Fibroblast of the aortic adventitia (primary cell): ENCODE measurements around the gene SMOC2. TPM values are rescaled to one million over a fixed set of nuclear protein-coding genes. Genes with fewer than 3 reads are reported as not detected.

Experiments
- DNase-seq: peaks from one replicate; pipeline ENCODE4 v3.0.0-alpha.2; 2010; ENCODE audit warnings: low read depth
- H3K4me3 ChIP-seq: 2 replicates; pipeline ENCODE4 v1.5.1; 2011; ENCODE audit warnings: low read depth, mild to moderate bottlenecking, control low read depth, low read length, moderate library complexity
- CTCF ChIP-seq: IDR thresholded peaks from 2 replicates; pipeline ENCODE4 v1.5.1; 2011; ENCODE audit warnings: mild to moderate bottlenecking, low read length, control low read depth, inconsistent platforms; ENCODE audit not compliant: insufficient read depth
- total RNA-seq: library from RNA; depleted of rRNA; stranded (reverse); fragments of >200 nt; gene quantifications from 2 replicates; pipeline ENCODE4 v1.2.3, GENCODE V29; 2012; ENCODE audit warnings: low replicate concordance

Gene SMOC2
- total RNA-seq, 1 donor = 0.09 TPM

DNA sequence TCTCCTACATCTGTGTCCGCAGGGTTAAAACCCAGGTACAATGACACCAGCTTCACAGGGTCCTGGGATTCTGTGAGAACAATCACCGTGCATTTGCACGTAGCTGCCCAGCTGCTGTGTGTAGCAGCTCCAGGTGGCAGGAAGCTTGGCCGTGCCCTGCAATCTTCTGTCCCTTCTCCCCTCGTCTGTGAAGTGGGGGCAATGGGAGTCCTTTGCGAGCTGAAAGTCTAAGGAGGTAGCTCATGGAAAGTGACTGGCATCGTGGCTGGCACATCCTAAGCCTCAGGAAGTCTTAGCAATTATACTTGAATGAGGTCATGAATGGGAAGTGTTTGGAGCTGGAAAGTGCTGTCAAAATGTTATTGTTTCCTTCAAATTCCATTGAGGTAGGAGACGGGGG lies 137.1 kb downstream of the SMOC2 start:
- TF ChIP-seq CTCF = no peak
- no peak for DNase-seq

GRCh38 chr6:168581236-168581635 lies 140.3 kb downstream of the SMOC2 start:
- TF ChIP-seq CTCF = no peak
- no peak overlapping the region for H3K4me3 ChIP-seq
- no peak for DNase-seq

More for the DNA sequence above, 137.1 kb downstream of the SMOC2 start:
- H3K4me3 ChIP-seq = no peak overlapping the region

- DNase-seq = no peak
- no peak for TF ChIP-seq CTCF
These were observed 140.7 kb downstream of the SMOC2 start for GRCh38 chr6:168581706-168582105.

DNA sequence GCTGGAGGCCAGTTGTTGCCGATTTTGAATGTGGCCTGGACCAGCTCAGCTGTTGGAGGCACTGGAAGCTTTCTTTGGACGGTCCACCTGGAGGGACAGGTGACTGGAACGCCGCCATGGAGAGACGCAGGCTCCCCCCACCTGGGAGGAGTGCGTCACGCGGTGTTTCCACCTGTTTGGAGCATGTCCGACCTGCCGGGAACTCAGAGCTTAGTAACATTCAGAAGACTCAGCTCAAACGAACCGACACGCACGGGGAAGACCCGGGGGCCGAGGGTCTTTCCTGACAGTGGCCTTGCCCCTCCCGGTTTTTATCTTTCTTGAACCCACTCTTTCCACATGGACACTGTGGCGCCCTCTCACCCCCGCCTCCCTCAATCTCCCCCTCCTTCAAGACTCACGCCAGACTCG lies 141.6 kb downstream of the SMOC2 start:
- DNase-seq = no peak
- no peak for TF ChIP-seq CTCF
- H3K4me3 ChIP-seq = no peak overlapping the region

More at GRCh38 chr6:168581706-168582105, 140.7 kb downstream of the SMOC2 start:
- no peak overlapping the region for H3K4me3 ChIP-seq

DNA sequence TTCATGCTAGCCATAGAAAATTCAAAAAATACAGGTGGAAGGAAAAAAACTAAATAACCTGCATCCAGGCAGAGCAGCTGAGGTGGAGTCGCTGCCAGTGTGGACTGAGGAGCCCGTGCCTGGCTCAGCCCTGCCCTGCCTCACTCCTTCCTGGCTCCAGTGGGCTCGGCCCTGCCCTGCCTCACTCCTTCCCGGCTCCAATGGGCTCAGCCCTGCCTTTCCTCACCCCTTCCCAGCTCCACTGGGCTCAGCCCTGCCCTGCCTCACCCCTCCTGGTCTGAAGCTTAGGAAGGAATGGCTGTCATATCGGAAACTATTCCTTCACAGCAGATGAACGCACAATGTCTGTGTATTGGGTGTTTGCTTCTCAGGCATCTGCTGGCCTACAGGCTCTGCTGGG lies 142.1 kb downstream of the SMOC2 start:
- no peak for DNase-seq
- no peak overlapping the region for H3K4me3 ChIP-seq
- no peak for TF ChIP-seq CTCF

- no peak for DNase-seq
- H3K4me3 ChIP-seq = no peak overlapping the region
- no peak for TF ChIP-seq CTCF
These were observed 142.8 kb downstream of the SMOC2 start for GRCh38 chr6:168583821-168584220.

GRCh38 chr6:168584249-168584648 lies 143.3 kb downstream of the SMOC2 start:
- no peak for TF ChIP-seq CTCF
- H3K4me3 ChIP-seq = no peak overlapping the region
- peak; percentile 41 for DNase-seq
